C4-2B (cell line): ENCODE measurements around the gene TGFA.

Source experiments
- H3K27ac ChIP-seq: fragments of 450-650 bp; 2 replicates; pipeline ENCODE4 v1.5.1; 2017
- CTCF ChIP-seq: fragments of 450-650 bp; conservative IDR thresholded peaks from 2 replicates; pipeline ENCODE4 v1.5.1; 2017; ENCODE audit warnings: mild to moderate bottlenecking
- ZFX ChIP-seq: fragments of 450-650 bp; IDR thresholded peaks from 2 replicates; pipeline ENCODE4 v1.6.1; 2017

The TGFA gene

GRCh38 chr2:70450641-70451250 is 102.9 kb downstream of the TGFA start:
- no peak overlapping the region for H3K27ac ChIP-seq

GRCh38 chr2:70448041-70448440 is 105.6 kb downstream of the TGFA start:
- TF ChIP-seq CTCF (no peak), ZFX (no peak)
- H3K27ac ChIP-seq = no peak overlapping the region

More at GRCh38 chr2:70450641-70451250, 102.9 kb downstream of the TGFA start:
- TF ChIP-seq ZFX (no peak), CTCF (no peak)

GRCh38 chr2:70443726-70444125 is 109.9 kb downstream of the TGFA start:
- no peak overlapping the region for H3K27ac ChIP-seq
- TF ChIP-seq CTCF (no peak), ZFX (no peak)

GRCh38 chr2:70443078-70443465 is 110.6 kb downstream of the TGFA start:
- no peak for TF ChIP-seq CTCF
- TF ChIP-seq ZFX = no peak
- no peak overlapping the region for H3K27ac ChIP-seq

GRCh38 chr2:70442301-70443077 is 111.1 kb downstream of the TGFA start:
- TF ChIP-seq ZFX = no peak
- no peak for TF ChIP-seq CTCF

GRCh38 chr2:70440621-70441020 is 113.0 kb downstream of the TGFA start:
- H3K27ac ChIP-seq = no peak overlapping the region
- TF ChIP-seq ZFX (no peak), CTCF (no peak)

More at GRCh38 chr2:70442301-70443077, 111.1 kb downstream of the TGFA start:
- no peak overlapping the region for H3K27ac ChIP-seq

GRCh38 chr2:70435138-70435537 is 118.5 kb downstream of the TGFA start:
- no peak for TF ChIP-seq CTCF
- TF ChIP-seq ZFX = no peak

More at GRCh38 chr2:70435138-70435537, 118.5 kb downstream of the TGFA start:
- no peak overlapping the region for H3K27ac ChIP-seq
